ENCODE results near the gene CENPP. TPM values are rescaled to one million over a fixed set of nuclear protein-coding genes. Genes with fewer than 3 reads are reported as not detected.

CENPP gene
- total RNA-seq, 4 donors from 2014 or later = 2.8 to 51.2 (median 4.9) TPM

DNA sequence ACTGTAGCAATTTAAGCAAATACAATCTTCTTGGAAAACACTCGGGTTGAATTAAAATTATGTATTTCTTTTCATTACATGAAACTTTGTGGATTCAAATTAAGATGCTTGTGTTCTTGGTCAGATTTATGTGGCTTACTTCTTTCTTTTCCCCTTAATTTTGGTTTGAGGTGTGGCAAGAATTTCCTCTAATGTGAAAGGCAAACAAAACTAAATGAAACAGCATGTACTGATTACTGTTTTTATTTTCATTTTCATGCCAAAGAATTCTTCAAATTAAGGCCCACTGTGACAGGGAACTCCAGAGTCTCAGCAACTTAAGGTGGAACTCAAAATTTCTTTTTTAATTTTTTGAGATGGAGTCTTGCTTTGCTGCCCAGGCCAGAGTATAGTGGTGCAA, 98.6 kb downstream of the CENPP start, which contains the start of gene OMD:
TSS of gene OMD (minus strand) at position 132 of the 400 bp plus-strand sequence. CDS start 6,913 bp downstream, outside the sequence.
- Histone ChIP-seq H3K27ac (peak within 1 kb of the TSS in 1 of 4 donors; percentile 8), H3K4me3 (peak within 1 kb of the TSS in 1 of 4 donors; percentile 0), H3K36me3 (no peaks in the 10 kb centered on the region), H3K4me1 (no peaks in the 10 kb centered on the region), H3K9me3 (no peaks in the 10 kb centered on the region), H3K27me3 (no peaks in the 10 kb centered on the region)
- no peak for TF ChIP-seq POLR2A (IDR thresholded peaks at IDR 0.05)
- TF ChIP-seq, protein P1, sequence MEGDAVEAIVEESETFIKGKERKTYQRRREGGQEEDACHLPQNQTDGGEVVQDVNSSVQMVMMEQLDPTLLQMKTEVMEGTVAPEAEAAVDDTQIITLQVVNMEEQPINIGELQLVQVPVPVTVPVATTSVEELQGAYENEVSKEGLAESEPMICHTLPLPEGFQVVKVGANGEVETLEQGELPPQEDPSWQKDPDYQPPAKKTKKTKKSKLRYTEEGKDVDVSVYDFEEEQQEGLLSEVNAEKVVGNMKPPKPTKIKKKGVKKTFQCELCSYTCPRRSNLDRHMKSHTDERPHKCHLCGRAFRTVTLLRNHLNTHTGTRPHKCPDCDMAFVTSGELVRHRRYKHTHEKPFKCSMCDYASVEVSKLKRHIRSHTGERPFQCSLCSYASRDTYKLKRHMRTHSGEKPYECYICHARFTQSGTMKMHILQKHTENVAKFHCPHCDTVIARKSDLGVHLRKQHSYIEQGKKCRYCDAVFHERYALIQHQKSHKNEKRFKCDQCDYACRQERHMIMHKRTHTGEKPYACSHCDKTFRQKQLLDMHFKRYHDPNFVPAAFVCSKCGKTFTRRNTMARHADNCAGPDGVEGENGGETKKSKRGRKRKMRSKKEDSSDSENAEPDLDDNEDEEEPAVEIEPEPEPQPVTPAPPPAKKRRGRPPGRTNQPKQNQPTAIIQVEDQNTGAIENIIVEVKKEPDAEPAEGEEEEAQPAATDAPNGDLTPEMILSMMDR (IDR thresholded peaks at IDR 0.05) = no peak
- DNase-seq = no peak

DNA sequence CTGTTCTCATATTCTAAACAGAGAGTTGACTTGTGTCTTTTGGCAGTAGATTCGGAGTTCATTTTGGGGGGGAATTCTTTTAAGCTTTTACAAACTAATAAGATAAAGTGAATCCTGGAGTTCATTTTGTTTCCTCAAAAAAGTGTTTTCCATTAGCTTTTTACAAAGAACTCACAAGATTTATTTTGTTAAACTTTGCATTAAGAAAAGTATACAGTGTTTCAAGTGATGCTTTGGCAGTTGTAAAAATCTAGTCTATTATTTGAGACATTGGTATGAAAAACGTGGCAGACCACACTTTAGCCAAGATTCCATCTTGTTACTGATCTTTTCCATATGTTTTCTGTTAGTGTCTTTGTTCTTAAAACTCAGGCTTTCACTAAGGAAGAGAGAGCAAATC, 99.7 kb downstream of the CENPP start:
- Histone ChIP-seq H3K9me3 (no peaks in the 10 kb centered on the region), H3K27ac (peak overlapping the region in 1 of 4 donors; percentile 6), H3K4me3 (no peak overlapping the region), H3K27me3 (no peaks in the 10 kb centered on the region), H3K36me3 (no peaks in the 10 kb centered on the region), H3K4me1 (no peaks in the 10 kb centered on the region)
- no peak for TF ChIP-seq POLR2A (IDR thresholded peaks at IDR 0.05)
- TF ChIP-seq, protein P1 (IDR thresholded peaks at IDR 0.05) = no peak
- no peak for DNase-seq

DNA sequence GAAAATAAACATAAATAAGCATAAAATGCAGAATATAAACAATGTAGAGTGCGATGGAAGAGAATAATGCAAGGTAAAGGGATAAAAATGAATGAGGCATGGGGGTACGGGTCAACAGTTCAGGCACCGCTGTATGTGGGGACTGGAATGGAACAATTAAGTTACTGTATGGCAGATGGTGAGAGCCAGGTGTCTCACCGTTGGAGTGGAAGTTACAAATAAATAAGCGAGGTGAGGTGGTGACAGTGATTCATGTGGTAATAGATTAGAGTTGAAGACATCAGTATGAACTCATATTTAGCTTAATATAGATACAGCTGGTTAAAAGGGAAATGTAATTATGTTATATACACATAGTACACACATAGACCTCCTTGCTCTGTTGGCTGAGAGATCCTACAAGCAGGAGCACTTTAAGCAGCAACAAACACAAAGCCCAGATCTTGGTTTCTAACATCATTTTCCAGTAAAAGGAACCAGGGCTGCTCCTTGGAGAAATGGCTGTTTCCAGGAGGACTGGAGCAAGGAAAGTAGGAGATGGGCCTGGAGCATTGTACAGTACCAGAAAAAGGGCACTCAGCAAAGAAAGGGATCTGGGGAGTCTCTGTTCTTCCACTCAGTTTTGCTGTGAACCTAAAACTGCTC, 100.9 kb downstream of the CENPP start:
- H3K36me3 ChIP-seq = no peaks in the 10 kb centered on the region
- peak overlapping the region in 1 of 4 donors; percentile 6 for H3K27ac ChIP-seq
- H3K9me3 ChIP-seq = no peaks in the 10 kb centered on the region
- no peaks in the 10 kb centered on the region for H3K27me3 ChIP-seq
- no peak for TF ChIP-seq POLR2A (IDR thresholded peaks at IDR 0.05)
- TF ChIP-seq, protein P1 (IDR thresholded peaks at IDR 0.05) = no peak
- H3K4me1 ChIP-seq = no peaks in the 10 kb centered on the region
- no peak overlapping the region for H3K4me3 ChIP-seq
- no peak for DNase-seq

DNA sequence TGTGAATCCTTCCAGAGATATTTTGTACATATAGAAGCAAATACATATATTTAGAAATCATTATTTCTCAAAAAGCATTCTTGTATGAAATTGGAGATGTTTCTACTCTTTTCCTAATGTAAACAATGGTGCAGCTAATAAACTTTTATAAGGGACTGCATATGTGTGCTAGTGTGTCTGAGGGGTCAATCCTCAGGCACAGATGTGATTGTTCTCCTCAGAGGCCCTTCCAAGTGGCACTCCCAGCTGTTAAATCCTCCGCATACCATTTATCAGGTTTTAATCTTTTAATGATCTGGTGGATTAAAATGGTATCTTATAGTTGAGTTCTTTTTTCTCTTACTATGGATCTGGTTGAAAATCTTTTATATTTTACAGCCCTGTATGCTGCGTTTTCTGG, 104.1 kb downstream of the CENPP start:
- DNase-seq = no peak
- no peak for TF ChIP-seq POLR2A (IDR thresholded peaks at IDR 0.05)
- TF ChIP-seq, protein P1 (IDR thresholded peaks at IDR 0.05) = no peak
- H3K36me3 ChIP-seq = no peaks in the 10 kb centered on the region
- H3K4me1 ChIP-seq = no peaks in the 10 kb centered on the region
- no peaks in the 10 kb centered on the region for H3K27me3 ChIP-seq
- no peaks in the 10 kb centered on the region for H3K9me3 ChIP-seq
- no peak overlapping the region for H3K27ac ChIP-seq
- H3K4me3 ChIP-seq = no peak overlapping the region

DNA sequence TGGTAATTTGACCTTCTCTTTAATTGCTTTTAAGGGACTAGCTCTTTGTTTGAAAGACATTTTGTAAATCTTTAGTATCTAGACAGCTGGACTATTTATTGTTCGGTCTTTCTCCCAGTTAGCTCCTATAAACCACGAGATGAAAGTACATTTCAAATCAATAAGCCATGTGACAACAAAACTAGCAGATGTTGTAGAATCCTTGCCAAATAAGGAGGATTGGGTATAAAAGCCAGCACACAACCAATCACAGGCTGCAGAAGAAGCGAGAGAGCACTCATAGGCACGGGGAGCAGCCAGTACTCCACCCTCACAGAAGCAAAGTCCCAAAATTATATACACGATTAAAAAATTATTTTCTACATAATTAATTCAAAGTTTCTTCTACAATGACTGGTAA, 106.6 kb downstream of the CENPP start:
- Histone ChIP-seq H3K36me3 (no peaks in the 10 kb centered on the region), H3K27ac (peak overlapping the region in 1 of 4 donors; percentile 14), H3K27me3 (no peaks in the 10 kb centered on the region), H3K4me3 (no peak overlapping the region), H3K9me3 (no peaks in the 10 kb centered on the region), H3K4me1 (no peaks in the 10 kb centered on the region)
- no peak for DNase-seq
- no peak for TF ChIP-seq POLR2A (IDR thresholded peaks at IDR 0.05)
- TF ChIP-seq, protein P1 (IDR thresholded peaks at IDR 0.05) = no peak
